GM12878 (cell line): Measurements from ENCODE around the gene SF3B6. TPM values are rescaled to one million over a fixed set of nuclear protein-coding genes. Genes with fewer than 3 reads are reported as not detected.

Source experiments
- ATF2 ChIP-seq: IDR thresholded peaks from 2 replicates; pipeline ENCODE4 v1.6.1; 2012; ENCODE audit warnings: low read length, inconsistent platforms
- BHLHE40 ChIP-seq, 2 experiments: fragments of 450-650 bp in 1 of 2; IDR thresholded peaks; 2 replicates each; pipeline ENCODE4 v1.6.1; 2011 to 2017; ENCODE audit warnings: low read depth in 2 of 2, borderline replicate concordance in 1 of 2, improper control_type of control experiment in 1 of 2, low read length in 1 of 2, mild to moderate bottlenecking in 1 of 2
- CBFB ChIP-seq: IDR thresholded peaks from 2 replicates; pipeline ENCODE4 v1.6.1; 2016; ENCODE audit warnings: antibody characterized with exemption, low read depth
- CEBPB ChIP-seq, 2 experiments: fragments of 150-350 bp in 1 of 2; IDR thresholded peaks; 2 replicates each; pipeline ENCODE4 v1.6.1; 2012 to 2014; ENCODE audit warnings: low read depth in 2 of 2, low read length in 2 of 2, borderline replicate concordance in 1 of 2, inconsistent platforms in 1 of 2
- FOS ChIP-seq: IDR thresholded peaks from 3 replicates; pipeline ENCODE4 v1.6.1; 2011; ENCODE audit warnings: borderline replicate concordance; ENCODE audit not compliant: insufficient read length; ENCODE audit errors: extremely low read depth
- MXI1 ChIP-seq: fragments of 150-350 bp; IDR thresholded peaks from 2 replicates; pipeline ENCODE4 v1.6.1; 2011; ENCODE audit warnings: low read depth, mild to moderate bottlenecking, inconsistent platforms, low read length, improper control_type of control experiment
- NBN ChIP-seq: fragments of 450-650 bp; IDR thresholded peaks from 2 replicates; pipeline ENCODE4 v1.6.1; 2016
- NFIC ChIP-seq: IDR thresholded peaks from 2 replicates; pipeline ENCODE4 v1.6.1; 2012; ENCODE audit warnings: low read depth, mild to moderate bottlenecking, inconsistent platforms, low read length, moderate library complexity
- NRF1 ChIP-seq: conservative IDR thresholded peaks from 2 replicates; pipeline ENCODE4 v1.6.1; 2011; ENCODE audit warnings: mild to moderate bottlenecking, low read depth, low read length, improper control_type of control experiment
- POU2F2 ChIP-seq: IDR thresholded peaks from 3 replicates; pipeline ENCODE4 v1.6.1; 2011; ENCODE audit warnings: low read depth, mild to moderate bottlenecking, low read length, borderline replicate concordance
- RCOR1 ChIP-seq: conservative IDR thresholded peaks from 2 replicates; pipeline ENCODE4 v1.6.1; 2012; ENCODE audit warnings: low read depth, low read length, improper control_type of control experiment
- RUNX3 ChIP-seq: IDR thresholded peaks from 2 replicates; pipeline ENCODE4 v1.6.1; 2012; ENCODE audit warnings: low read length, inconsistent platforms
- SIN3A ChIP-seq: IDR thresholded peaks from 2 replicates; pipeline ENCODE4 v1.6.1; 2012; ENCODE audit warnings: low read depth, low read length, improper control_type of control experiment
- SRF ChIP-seq, 2 experiments: IDR thresholded peaks; 2 replicates each; pipeline ENCODE4 v1.6.1; 2011; ENCODE audit warnings: low read depth in 2 of 2, low read length in 2 of 2, mild to moderate bottlenecking in 1 of 2, moderate library complexity in 1 of 2
- polyA plus RNA-seq, 11 experiments: library from polyadenylated mRNA; depleted of rRNA in 4 of 11; unstranded in 6 of 11; stranded (reverse) in 5 of 11; fragments of >200 nt; fragmentation: Nextera tagmentation in 4 of 11; fragmentation: Illumina TruSeq in 1 of 11; extraction: Ambion mirVana in 4 of 11; extraction: Trizol in 1 of 11; gene quantifications; 1 replicate in 1 of 11; 2 replicates in 10 of 11; pipeline versions ENCODE4 v1.2.1 to v1.2.3, GENCODE V29; 2011 to 2016; ENCODE audit warnings: inconsistent platforms in 2 of 11, missing spikeins in 2 of 11, low read depth in 1 of 11
- total RNA-seq, 4 experiments: library from RNA; depleted of rRNA in 3 of 4; stranded (reverse); fragments of >200 nt in 3 of 4; fragmentation: Illumina TruSeq in 1 of 4; extraction: Trizol in 1 of 4; gene quantifications; 2 replicates each; pipeline versions ENCODE4 v1.2.1 to v1.2.3, GENCODE V29; 2013 to 2021
- TF ChIP-seq, protein P1 (sequence below): fragments of 450-650 bp; IDR thresholded peaks from 2 replicates; pipeline ENCODE4 v1.6.1; 2016; ENCODE audit warnings: mild to moderate bottlenecking
- TF ChIP-seq, protein P2 (sequence below): IDR thresholded peaks from 2 replicates; pipeline ENCODE4 v1.6.1; 2011; ENCODE audit warnings: borderline replicate concordance, low read depth, mild to moderate bottlenecking, moderate library complexity, low read length; ENCODE audit not compliant: insufficient read depth, poor library complexity, severe bottlenecking
- TF ChIP-seq, protein P3 (sequence below): IDR thresholded peaks from 2 replicates; pipeline ENCODE4 v1.6.1; 2011; ENCODE audit warnings: mild to moderate bottlenecking, low read depth, low read length, moderate library complexity; ENCODE audit not compliant: insufficient replicate concordance
- TF ChIP-seq, protein P4 (sequence below): IDR thresholded peaks from 2 replicates; pipeline ENCODE4 v1.6.1; 2012; ENCODE audit warnings: low read depth, low read length, improper control_type of control experiment
- TF ChIP-seq, protein P5 (sequence below): IDR thresholded peaks from 2 replicates; pipeline ENCODE4 v1.6.1; 2012; ENCODE audit warnings: low read depth, low read length, improper control_type of control experiment

Gene SF3B6
- total and polyA plus RNA-seq, 10 of the 15 experiments (the other 5 are each of a cell fraction or from before 2014, with no cell fraction given), result 118 to 584 (median 270) TPM

GRCh38 chr2:24046930-24047702, 29.0 kb downstream of the SF3B6 start, which contains the start of gene WDCP (continued):
- TF ChIP-seq, protein P1, sequence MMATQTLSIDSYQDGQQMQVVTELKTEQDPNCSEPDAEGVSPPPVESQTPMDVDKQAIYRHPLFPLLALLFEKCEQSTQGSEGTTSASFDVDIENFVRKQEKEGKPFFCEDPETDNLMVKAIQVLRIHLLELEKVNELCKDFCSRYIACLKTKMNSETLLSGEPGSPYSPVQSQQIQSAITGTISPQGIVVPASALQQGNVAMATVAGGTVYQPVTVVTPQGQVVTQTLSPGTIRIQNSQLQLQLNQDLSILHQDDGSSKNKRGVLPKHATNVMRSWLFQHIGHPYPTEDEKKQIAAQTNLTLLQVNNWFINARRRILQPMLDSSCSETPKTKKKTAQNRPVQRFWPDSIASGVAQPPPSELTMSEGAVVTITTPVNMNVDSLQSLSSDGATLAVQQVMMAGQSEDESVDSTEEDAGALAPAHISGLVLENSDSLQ, result peak; percentile 95
- TF ChIP-seq NBN (peak; percentile 81; the same call in 1 of the 2 replicates), CBFB (peak; percentile 97), RUNX3 (peak; percentile 99), POU2F2 (peak; percentile 81; the same call in 2 of the 3 replicates), FOS (peak; percentile 85), RCOR1 (no peak), NFIC (no peak), NRF1 (no peak), SRF (IDR thresholded peaks at IDR 0.05; ENCODE audit: low read depth in 2 of 2, low read length in 2 of 2) (no peak), CEBPB (IDR thresholded peaks at IDR 0.05; ENCODE audit: borderline replicate concordance in 1 of 2, low read depth in 2 of 2, low read length in 2 of 2) (no peak), ATF2 (no peak), SIN3A (peak; percentile 68; the same call in 1 of the 2 replicates), BHLHE40 (IDR thresholded peaks at IDR 0.05; ENCODE audit: borderline replicate concordance in 1 of 2, low read depth in 2 of 2, low read length in 1 of 2) (peak in 1 of 2 experiments; percentile 73; a peak in 2 of 4 replicates), MXI1 (peak; percentile 88)
- TF ChIP-seq, protein P2, sequence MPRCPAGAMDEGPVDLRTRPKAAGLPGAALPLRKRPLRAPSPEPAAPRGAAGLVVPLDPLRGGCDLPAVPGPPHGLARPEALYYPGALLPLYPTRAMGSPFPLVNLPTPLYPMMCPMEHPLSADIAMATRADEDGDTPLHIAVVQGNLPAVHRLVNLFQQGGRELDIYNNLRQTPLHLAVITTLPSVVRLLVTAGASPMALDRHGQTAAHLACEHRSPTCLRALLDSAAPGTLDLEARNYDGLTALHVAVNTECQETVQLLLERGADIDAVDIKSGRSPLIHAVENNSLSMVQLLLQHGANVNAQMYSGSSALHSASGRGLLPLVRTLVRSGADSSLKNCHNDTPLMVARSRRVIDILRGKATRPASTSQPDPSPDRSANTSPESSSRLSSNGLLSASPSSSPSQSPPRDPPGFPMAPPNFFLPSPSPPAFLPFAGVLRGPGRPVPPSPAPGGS, result no peak
- TF ChIP-seq, protein P3, sequence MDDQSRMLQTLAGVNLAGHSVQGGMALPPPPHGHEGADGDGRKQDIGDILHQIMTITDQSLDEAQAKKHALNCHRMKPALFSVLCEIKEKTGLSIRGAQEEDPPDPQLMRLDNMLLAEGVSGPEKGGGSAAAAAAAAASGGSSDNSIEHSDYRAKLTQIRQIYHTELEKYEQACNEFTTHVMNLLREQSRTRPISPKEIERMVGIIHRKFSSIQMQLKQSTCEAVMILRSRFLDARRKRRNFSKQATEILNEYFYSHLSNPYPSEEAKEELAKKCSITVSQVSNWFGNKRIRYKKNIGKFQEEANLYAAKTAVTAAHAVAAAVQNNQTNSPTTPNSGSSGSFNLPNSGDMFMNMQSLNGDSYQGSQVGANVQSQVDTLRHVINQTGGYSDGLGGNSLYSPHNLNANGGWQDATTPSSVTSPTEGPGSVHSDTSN, result peak; percentile 84
- TF ChIP-seq, protein P4, sequence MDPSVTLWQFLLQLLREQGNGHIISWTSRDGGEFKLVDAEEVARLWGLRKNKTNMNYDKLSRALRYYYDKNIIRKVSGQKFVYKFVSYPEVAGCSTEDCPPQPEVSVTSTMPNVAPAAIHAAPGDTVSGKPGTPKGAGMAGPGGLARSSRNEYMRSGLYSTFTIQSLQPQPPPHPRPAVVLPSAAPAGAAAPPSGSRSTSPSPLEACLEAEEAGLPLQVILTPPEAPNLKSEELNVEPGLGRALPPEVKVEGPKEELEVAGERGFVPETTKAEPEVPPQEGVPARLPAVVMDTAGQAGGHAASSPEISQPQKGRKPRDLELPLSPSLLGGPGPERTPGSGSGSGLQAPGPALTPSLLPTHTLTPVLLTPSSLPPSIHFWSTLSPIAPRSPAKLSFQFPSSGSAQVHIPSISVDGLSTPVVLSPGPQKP, result 0 out of 2 replicates have a peak, but pooled peaks have one; percentile 12
- TF ChIP-seq, protein P5, sequence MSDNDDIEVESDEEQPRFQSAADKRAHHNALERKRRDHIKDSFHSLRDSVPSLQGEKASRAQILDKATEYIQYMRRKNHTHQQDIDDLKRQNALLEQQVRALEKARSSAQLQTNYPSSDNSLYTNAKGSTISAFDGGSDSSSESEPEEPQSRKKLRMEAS, result peak; percentile 61; the same call in 1 of the 2 replicates
